ENCODE measurements around the gene STING1.
A peak's percentile ranks its signal among the peaks of the same experiment; 100 is the strongest.

STING1 gene

GRCh38 chr5:139439013-139439903, 43.3 kb downstream of the STING1 start, which contains the start of gene DNAJC18:
DNAJC18 (minus strand) TSS chr5:139439525; CDS start chr5:139439445, 80 bp downstream.
- DNase-seq, result peak; percentile 86

- no peak for DNase-seq
These were observed 43.9 kb downstream of the STING1 start for GRCh38 chr5:139438707-139439012.

DNA sequence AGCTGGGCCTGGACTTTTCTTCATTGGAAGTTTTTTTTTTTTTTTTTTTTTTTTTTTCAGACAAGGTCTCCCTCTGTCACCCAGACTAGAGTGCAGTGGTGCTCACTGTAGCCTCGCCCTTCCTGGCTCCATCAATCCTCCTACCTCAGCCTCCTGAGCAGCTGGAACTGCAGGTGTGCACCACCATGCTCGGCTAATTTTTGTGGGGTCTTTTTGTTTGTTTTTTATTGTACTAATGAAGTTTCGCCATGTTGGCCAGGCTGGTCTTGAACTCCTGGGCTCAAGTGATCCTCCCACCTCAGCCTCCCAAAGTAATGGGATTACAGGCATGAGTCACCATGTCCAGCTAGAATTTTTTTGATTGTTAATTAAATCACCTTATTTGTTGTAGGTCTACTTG, 46.9 kb downstream of the STING1 start:
- no peak for DNase-seq

- no peak for DNase-seq
These were observed 50.9 kb downstream of the STING1 start for GRCh38 chr5:139431706-139432105.

GRCh38 chr5:139430015-139430414, 52.5 kb downstream of the STING1 start:
- DNase-seq, result no peak

GRCh38 chr5:139426203-139426885, 56.2 kb downstream of the STING1 start:
- DNase-seq, result no peak
